GM13977 (cell line): ENCODE measurements around the gene CCDC39.

ENCODE experiments used
- DNase-seq: peaks from one replicate; pipeline ENCODE4 v3.0.0; 2012; ENCODE audit warnings: low spot score
- in situ Hi-C: fragments of 300-500 bp; cut with MboI; formaldehyde crosslinking; loops from one replicate; pipeline ENCODE4 v1.12.0; 2022; ENCODE audit warnings: low sequenced_read_pairs, low pct_unique_long_range_greater_than_20kb, mixed read lengths, inconsistent platforms; ENCODE audit not compliant: unreplicated experiment
- TF ChIP-seq, protein P1 (sequence below): IDR thresholded peaks from 2 replicates; pipeline ENCODE4 v1.5.1; 2012; ENCODE audit warnings: mild to moderate bottlenecking, control low read depth; ENCODE audit not compliant: insufficient read depth; ENCODE audit errors: extremely low read depth, missing control alignments

Gene CCDC39

DNA sequence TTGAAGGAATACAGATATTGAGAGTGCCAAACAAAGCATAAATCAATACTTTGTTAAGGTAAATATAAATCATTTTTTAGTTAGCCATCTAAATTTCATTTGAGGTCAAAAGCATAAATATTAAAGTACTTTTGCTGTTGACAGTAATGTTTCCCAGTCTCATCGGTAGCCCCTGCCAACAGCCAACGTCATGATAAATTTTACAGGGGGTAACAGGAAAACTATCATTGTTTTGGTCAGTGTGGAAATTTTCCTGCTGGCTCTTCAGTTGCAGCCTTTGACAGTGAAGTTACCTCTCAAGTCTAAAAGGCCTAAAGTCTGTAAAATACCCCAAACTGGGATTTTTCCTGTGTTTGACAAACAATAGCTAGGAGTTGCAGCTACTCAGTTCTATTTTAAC, 114.6 kb downstream of the CCDC39 start:
- no peak for DNase-seq
- TF ChIP-seq, protein P1, sequence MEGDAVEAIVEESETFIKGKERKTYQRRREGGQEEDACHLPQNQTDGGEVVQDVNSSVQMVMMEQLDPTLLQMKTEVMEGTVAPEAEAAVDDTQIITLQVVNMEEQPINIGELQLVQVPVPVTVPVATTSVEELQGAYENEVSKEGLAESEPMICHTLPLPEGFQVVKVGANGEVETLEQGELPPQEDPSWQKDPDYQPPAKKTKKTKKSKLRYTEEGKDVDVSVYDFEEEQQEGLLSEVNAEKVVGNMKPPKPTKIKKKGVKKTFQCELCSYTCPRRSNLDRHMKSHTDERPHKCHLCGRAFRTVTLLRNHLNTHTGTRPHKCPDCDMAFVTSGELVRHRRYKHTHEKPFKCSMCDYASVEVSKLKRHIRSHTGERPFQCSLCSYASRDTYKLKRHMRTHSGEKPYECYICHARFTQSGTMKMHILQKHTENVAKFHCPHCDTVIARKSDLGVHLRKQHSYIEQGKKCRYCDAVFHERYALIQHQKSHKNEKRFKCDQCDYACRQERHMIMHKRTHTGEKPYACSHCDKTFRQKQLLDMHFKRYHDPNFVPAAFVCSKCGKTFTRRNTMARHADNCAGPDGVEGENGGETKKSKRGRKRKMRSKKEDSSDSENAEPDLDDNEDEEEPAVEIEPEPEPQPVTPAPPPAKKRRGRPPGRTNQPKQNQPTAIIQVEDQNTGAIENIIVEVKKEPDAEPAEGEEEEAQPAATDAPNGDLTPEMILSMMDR, result no peak
- in situ Hi-C loops, result no loop called here
